GM12891 (cell line): ENCODE measurements around the gene PTPRN2.

Experiments used
- DNase-seq: peaks from one replicate; pipeline ENCODE4 v3.0.0; 2011; ENCODE audit warnings: low spot score; ENCODE audit not compliant: insufficient read length
- FAIRE-seq: peaks from 2 replicates; lab custom pipeline; 2011; peaks lifted over from hg19 to GRCh38; lab: Jason Lieb, UNC
- PAX5 ChIP-seq: IDR thresholded peaks from 2 replicates; pipeline ENCODE4 v1.6.1; 2011; ENCODE audit warnings: low read length, moderate library complexity, mild to moderate bottlenecking; ENCODE audit not compliant: insufficient read depth, severe bottlenecking
- POLR2A ChIP-seq: IDR thresholded peaks from 2 replicates; pipeline ENCODE4 v1.6.1; 2011; ENCODE audit warnings: low read depth, low read length, control low read depth
- POLR2AphosphoS5 ChIP-seq: IDR thresholded peaks from 2 replicates; pipeline ENCODE4 v1.6.1; 2011; ENCODE audit warnings: low read depth, low read length, control low read depth
- POU2F2 ChIP-seq: IDR thresholded peaks from 2 replicates; pipeline ENCODE4 v1.6.1; 2011; ENCODE audit warnings: low read depth, mild to moderate bottlenecking, control low read depth, low read length, moderate library complexity
- SPI1 ChIP-seq: IDR thresholded peaks from 2 replicates; pipeline ENCODE4 v1.6.1; 2011; ENCODE audit warnings: low read depth, low read length, control low read depth
- TAF1 ChIP-seq: IDR thresholded peaks from 2 replicates; pipeline ENCODE4 v1.6.1; 2011; ENCODE audit warnings: low read depth, low read length, control low read depth

The PTPRN2 gene

GRCh38 chr7:157560710-157561522 lies 1026.7 kb downstream of the PTPRN2 start:
- no peak for DNase-seq
- no peak for FAIRE-seq
- no peak for TF ChIP-seq TAF1
- no peak for TF ChIP-seq PAX5
- TF ChIP-seq POLR2A: no peak
- TF ChIP-seq POU2F2: no peak

DNA sequence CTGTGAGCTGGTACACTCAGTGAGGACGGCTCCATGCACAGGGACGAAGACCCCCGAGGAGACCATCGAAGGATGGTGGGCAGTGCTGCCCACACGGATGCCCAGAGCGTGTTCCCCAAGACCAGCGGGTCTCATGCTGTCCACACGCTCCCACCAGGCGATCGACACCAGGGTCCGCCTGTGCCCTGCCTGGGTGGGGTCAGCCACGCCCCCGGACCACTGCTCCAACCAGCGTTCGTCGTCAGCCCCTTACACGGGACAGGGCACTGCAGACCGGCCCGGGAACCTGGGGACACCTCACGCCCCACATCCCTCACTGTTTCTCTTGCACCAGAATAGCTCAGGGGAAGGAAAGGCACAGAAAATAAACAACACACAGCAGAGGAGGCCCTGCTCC lies 1027.4 kb downstream of the PTPRN2 start:
- no peak for DNase-seq
- no peak for FAIRE-seq
- no peak for TF ChIP-seq POLR2AphosphoS5

DNA sequence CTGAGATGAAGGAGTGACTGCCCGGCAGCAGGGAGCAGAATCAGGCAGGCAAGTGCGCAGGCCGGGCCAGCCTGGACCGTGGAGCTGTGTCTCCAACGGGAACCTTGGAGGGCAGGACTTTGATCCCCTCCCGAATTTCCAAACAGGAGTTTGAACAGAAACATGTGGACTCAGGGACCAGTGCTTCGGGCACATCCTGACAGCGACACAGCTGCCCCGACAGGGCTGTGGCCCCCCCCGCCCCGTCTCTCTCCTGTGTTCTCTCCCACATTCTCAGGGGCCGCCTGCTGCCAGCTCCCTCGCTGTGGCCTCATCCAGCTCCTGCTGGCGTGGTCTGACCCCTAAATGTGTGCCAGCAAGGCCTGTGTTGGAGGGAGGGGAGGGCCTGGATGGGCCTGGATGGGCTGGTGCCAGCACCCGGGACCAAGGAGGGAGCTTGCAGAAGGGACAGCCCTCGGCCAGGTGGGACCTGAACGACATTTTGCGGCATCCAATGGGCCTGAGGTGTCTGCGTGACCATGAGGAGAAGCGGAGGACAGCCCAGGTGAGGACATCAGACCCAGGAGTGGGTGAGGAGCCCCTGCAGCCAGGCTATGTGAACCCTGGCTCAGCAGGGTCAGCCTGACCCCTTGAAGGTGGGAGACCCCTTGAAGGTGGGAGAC lies 1027.9 kb downstream of the PTPRN2 start:
- FAIRE-seq (no peak), DNase-seq (no peak)
- TF ChIP-seq SPI1: no peak

- no peak for DNase-seq
- TF ChIP-seq POLR2AphosphoS5: no peak
- TF ChIP-seq POU2F2: no peak
- TF ChIP-seq TAF1: no peak
- TF ChIP-seq SPI1: no peak
- no peak for TF ChIP-seq POLR2A
- TF ChIP-seq PAX5: no peak
- no peak for FAIRE-seq
Measured at GRCh38 chr7:157558875-157559595, 1028.6 kb downstream of the PTPRN2 start.

DNA sequence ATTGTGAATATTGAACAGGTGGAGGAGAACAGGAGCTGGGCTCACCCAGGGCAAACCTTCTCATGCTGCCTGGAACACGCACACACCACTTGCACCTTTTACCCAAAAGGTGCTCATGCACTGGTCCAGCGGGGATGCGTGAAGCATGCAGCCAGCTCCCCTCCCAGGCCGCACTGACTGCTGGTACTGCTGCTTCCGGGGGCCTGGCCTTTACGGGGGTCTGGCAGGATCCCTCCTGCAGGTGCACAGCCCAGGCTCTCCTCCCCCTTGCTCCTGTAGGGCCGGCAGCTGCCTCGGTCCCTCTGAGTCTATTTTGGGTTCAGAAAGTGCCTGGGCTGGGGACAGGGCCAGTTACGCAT lies 1029.1 kb downstream of the PTPRN2 start:
- TF ChIP-seq POLR2A (no peak), POLR2AphosphoS5 (no peak), PAX5 (no peak), SPI1 (no peak), TAF1 (no peak)
- DNase-seq (no peak), FAIRE-seq (no peak)

DNA sequence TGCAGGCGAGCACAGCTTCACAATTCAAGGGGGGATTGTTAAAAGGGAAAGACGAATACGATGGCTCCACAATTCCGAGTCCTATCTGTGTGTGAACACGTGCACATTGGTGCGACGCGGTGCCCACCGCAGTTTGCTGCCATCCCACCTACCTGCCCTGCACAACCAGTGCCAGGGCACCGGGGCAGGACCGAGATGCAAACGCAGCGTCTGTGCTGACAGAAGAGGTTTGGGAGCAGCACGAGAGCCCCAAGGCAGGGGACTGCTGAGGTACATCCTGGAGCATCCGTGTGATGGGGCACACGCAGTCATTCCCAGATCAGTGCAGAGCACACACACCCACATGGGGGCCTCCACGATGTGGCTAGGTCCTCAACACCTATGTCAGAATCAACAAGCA lies 1029.6 kb downstream of the PTPRN2 start:
- TF ChIP-seq POLR2AphosphoS5: no peak
- TF ChIP-seq POU2F2: no peak
- no peak for TF ChIP-seq PAX5
- TF ChIP-seq SPI1: no peak
- no peak for TF ChIP-seq POLR2A
- no peak for TF ChIP-seq TAF1
- DNase-seq: no peak
- no peak for FAIRE-seq

DNA sequence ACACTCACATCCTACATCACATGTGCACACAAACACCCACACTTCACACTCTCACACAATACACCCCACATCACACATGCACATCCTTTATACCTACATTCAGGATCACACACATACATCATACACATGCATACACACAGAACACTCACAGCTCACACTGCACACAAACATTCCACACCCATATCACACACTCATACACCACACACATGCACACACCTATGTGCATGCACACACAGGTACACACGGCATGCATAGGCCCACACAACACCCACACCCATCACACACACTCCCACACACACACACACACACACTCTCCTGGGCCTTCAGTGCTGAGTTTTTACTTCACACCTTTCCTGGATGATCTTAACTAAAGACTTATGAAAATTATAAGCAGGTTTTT lies 1030.4 kb downstream of the PTPRN2 start:
- DNase-seq (no peak), FAIRE-seq (no peak)
- TF ChIP-seq POLR2AphosphoS5 (no peak), POLR2A (no peak), PAX5 (no peak)

DNA sequence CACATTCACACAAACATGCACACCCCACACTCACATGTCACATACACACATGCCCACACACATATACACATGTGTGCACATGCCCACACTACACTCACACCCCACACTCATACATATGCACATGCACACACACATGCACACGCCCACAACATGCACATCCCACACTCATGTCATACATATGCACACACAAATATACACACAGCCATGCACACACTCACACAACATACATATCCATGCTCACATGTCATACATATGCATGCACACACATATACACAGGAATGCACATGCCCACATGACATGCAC lies 1031.0 kb downstream of the PTPRN2 start:
- no peak for DNase-seq
- TF ChIP-seq POU2F2 (no peak), PAX5 (no peak), POLR2A (no peak), SPI1 (no peak)
- FAIRE-seq: no peak

DNA sequence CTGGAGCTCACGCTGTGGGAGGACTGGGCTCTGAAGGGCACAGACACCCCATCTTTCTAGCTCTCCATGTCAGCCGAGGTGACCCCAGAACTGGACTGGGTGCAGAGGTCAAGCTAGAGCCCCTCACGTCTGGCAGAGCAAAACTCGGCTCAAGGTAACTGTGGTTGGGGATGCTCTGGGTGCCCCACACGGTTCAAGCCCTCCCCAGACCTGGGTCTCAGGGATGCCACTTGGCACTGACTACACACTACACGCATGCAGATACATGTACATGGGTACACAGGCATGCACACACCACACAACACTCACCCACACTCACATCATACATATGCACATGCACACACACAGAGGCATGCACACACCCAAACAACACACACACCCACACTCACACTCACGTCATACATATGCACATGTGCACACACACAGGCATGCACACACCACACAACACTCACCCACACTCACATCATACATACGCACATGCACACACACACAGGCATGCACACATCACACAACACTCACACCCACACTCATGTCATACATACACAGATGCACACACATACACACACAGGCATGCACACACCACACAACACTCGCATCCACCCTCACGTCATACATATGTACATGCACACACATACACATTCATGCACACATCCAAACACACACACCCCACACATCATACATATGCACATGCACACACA lies 1031.5 kb downstream of the PTPRN2 start:
- FAIRE-seq: peak; percentile 62
- no peak for DNase-seq
- no peak for TF ChIP-seq SPI1
- no peak for TF ChIP-seq POLR2A
- TF ChIP-seq TAF1: no peak
- no peak for TF ChIP-seq POLR2AphosphoS5
- TF ChIP-seq POU2F2: no peak
- no peak for TF ChIP-seq PAX5

GRCh38 chr7:157555313-157555712 lies 1032.3 kb downstream of the PTPRN2 start:
- DNase-seq (no peak), FAIRE-seq (no peak)
- TF ChIP-seq SPI1 (no peak), PAX5 (no peak), POLR2A (no peak), POLR2AphosphoS5 (no peak), TAF1 (no peak), POU2F2 (no peak)
